Fibroblast of lung (primary cell): ENCODE measurements around the gene MESP1.

ENCODE experiments used
- EZH2 ChIP-seq: IDR thresholded peaks from 2 replicates; pipeline ENCODE4 v1.5.1; 2012; ENCODE audit warnings: low read length, control low read depth, mild to moderate bottlenecking; ENCODE audit errors: missing control alignments
- TF ChIP-seq, protein P1 (sequence below), 2 donors: IDR thresholded peaks in 1 of 2; conservative IDR thresholded peaks in 1 of 2; 1 replicate in 1 of 2; 2 replicates in 1 of 2; pipeline ENCODE4 v1.5.1; 2011 to 2012; ENCODE audit warnings: low read length in 2 of 2, control low read depth in 1 of 2, inconsistent platforms in 1 of 2, low read depth in 1 of 2, mild to moderate bottlenecking in 1 of 2

GRCh38 chr15:89759835-89760234, 8.8 kb upstream of the MESP1 start:
- TF ChIP-seq EZH2 = no peak
- TF ChIP-seq, protein P1, sequence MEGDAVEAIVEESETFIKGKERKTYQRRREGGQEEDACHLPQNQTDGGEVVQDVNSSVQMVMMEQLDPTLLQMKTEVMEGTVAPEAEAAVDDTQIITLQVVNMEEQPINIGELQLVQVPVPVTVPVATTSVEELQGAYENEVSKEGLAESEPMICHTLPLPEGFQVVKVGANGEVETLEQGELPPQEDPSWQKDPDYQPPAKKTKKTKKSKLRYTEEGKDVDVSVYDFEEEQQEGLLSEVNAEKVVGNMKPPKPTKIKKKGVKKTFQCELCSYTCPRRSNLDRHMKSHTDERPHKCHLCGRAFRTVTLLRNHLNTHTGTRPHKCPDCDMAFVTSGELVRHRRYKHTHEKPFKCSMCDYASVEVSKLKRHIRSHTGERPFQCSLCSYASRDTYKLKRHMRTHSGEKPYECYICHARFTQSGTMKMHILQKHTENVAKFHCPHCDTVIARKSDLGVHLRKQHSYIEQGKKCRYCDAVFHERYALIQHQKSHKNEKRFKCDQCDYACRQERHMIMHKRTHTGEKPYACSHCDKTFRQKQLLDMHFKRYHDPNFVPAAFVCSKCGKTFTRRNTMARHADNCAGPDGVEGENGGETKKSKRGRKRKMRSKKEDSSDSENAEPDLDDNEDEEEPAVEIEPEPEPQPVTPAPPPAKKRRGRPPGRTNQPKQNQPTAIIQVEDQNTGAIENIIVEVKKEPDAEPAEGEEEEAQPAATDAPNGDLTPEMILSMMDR (conservative IDR thresholded peaks at IDR 0.05 in 1 of 2, IDR thresholded peaks at IDR 0.05 in 1 of 2; ENCODE audit: low read depth in 1 of 2, low read length in 2 of 2) = no peak
